PFSK-1 (cell line): Measurements from ENCODE around the gene POLR2C.

ENCODE experiments used
- FOXP2 ChIP-seq: optimal IDR thresholded peaks from 2 replicates; pipeline ENCODE3; 2011; ENCODE audit warnings: borderline replicate concordance, control low read depth, inconsistent platforms; ENCODE audit not compliant: insufficient read depth; ENCODE audit errors: extremely low read length, extremely low read depth
- POLR2AphosphoS5 ChIP-seq: IDR thresholded peaks from 2 replicates; pipeline ENCODE4 v1.6.1; 2012; ENCODE audit warnings: low read depth, mild to moderate bottlenecking, control low read depth, low read length, moderate library complexity
- TF ChIP-seq, protein P1 (sequence below), 2 experiments: IDR thresholded peaks; 2 replicates each; pipeline versions ENCODE4 v1.6.1 to v1.8.0; 2011 to 2012; ENCODE audit warnings: low read depth in 2 of 2, low read length in 2 of 2, control low read depth in 1 of 2, inconsistent platforms in 1 of 2, mild to moderate bottlenecking in 1 of 2, moderate library complexity in 1 of 2; ENCODE audit not compliant: insufficient read depth in 1 of 2

DNA sequence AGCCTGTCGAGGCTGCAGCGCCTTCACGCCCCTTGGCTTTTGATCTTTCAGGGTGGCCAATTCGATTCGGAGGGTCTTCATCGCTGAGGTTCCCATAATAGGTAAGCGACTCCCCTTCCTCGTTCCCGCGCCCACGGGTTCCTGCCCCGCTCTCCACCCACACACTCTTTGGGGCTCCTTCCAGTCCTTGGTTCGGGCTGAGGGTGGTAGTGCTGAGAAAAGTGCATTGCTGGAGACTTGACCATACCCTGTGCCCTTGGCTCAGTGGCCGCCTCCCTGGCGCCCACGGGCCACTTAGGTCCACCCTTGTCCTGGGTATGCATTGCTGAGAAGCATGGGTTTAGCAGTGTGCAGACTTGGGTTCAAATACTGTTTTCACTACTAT, 491 bp downstream of the POLR2C start:
- TF ChIP-seq POLR2AphosphoS5 (no peak), FOXP2 (no peak)
- TF ChIP-seq, protein P1, sequence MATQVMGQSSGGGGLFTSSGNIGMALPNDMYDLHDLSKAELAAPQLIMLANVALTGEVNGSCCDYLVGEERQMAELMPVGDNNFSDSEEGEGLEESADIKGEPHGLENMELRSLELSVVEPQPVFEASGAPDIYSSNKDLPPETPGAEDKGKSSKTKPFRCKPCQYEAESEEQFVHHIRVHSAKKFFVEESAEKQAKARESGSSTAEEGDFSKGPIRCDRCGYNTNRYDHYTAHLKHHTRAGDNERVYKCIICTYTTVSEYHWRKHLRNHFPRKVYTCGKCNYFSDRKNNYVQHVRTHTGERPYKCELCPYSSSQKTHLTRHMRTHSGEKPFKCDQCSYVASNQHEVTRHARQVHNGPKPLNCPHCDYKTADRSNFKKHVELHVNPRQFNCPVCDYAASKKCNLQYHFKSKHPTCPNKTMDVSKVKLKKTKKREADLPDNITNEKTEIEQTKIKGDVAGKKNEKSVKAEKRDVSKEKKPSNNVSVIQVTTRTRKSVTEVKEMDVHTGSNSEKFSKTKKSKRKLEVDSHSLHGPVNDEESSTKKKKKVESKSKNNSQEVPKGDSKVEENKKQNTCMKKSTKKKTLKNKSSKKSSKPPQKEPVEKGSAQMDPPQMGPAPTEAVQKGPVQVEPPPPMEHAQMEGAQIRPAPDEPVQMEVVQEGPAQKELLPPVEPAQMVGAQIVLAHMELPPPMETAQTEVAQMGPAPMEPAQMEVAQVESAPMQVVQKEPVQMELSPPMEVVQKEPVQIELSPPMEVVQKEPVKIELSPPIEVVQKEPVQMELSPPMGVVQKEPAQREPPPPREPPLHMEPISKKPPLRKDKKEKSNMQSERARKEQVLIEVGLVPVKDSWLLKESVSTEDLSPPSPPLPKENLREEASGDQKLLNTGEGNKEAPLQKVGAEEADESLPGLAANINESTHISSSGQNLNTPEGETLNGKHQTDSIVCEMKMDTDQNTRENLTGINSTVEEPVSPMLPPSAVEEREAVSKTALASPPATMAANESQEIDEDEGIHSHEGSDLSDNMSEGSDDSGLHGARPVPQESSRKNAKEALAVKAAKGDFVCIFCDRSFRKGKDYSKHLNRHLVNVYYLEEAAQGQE (IDR thresholded peaks at IDR 0.05; ENCODE audit: insufficient read depth in 1 of 2, low read depth in 2 of 2, low read length in 2 of 2): no peak
